K562 (cell line): ENCODE results near the gene DIP2B. TPM values are rescaled to one million over a fixed set of nuclear protein-coding genes. Genes with fewer than 3 reads are reported as not detected.

Source experiments
- CC2D1A ChIP-seq: fragments of 450-650 bp; IDR thresholded peaks from 2 replicates; pipeline ENCODE4 v1.6.1; 2017; ENCODE audit warnings: mild to moderate bottlenecking
- ETV5 ChIP-seq: sonication (generic); formaldehyde crosslinking; IDR thresholded peaks from 2 replicates; pipeline ENCODE4 v1.4.0; 2020; ENCODE audit warnings: low read depth, mild to moderate bottlenecking, missing genetic modification reagents
- FOXK2 ChIP-seq, 2 experiments: fragments of 450-650 bp; IDR thresholded peaks in 1 of 2; conservative IDR thresholded peaks in 1 of 2; 2 replicates each; pipeline ENCODE4 v1.6.1; 2016; ENCODE audit warnings: low read depth in 2 of 2, mild to moderate bottlenecking in 1 of 2
- HNRNPUL1 ChIP-seq: fragments of 200-400 bp; formaldehyde crosslinking; IDR thresholded peaks from 2 replicates; pipeline ENCODE4 v1.6.1; 2017; ENCODE audit warnings: low read length
- IFI16 ChIP-seq: fragments of 250-450 bp; sonication (Bioruptor Pico); IDR thresholded peaks from 2 replicates; pipeline ENCODE4 v2.1.2; 2022; ENCODE audit warnings: mild to moderate bottlenecking, inconsistent platforms
- KLF16 ChIP-seq: IDR thresholded peaks from 2 replicates; pipeline ENCODE4 v1.6.1; 2016; ENCODE audit warnings: antibody characterized with exemption
- MYC ChIP-seq, 2 experiments: fragments of 250-450 bp in 1 of 2; sonication (Bioruptor Pico) in 1 of 2; IDR thresholded peaks; 2 replicates each; pipeline versions ENCODE4 v1.5.1 to v1.6.1; 2012 to 2021; ENCODE audit warnings: low read depth in 2 of 2, borderline replicate concordance in 1 of 2, improper control_type of control experiment in 1 of 2, low read length in 1 of 2, mild to moderate bottlenecking in 1 of 2, moderate library complexity in 1 of 2
- NFIC ChIP-seq: fragments of 450-650 bp; IDR thresholded peaks from 2 replicates; pipeline ENCODE4 v1.6.1; 2017; ENCODE audit warnings: mild to moderate bottlenecking, inconsistent platforms
- RBBP5 ChIP-seq: fragments of 200-600 bp; sonication (generic); IDR thresholded peaks from 2 replicates; pipeline ENCODE4 v1.6.1; 2012; ENCODE audit warnings: borderline replicate concordance, mild to moderate bottlenecking, low read length, control low read depth, inconsistent platforms; ENCODE audit not compliant: insufficient read depth, poor library complexity, severe bottlenecking
- SAP30 ChIP-seq: fragments of 200-600 bp; sonication (generic); IDR thresholded peaks from 2 replicates; pipeline ENCODE4 v1.6.1; 2012; ENCODE audit warnings: borderline replicate concordance, low read depth, mild to moderate bottlenecking, moderate library complexity, low read length, control low read depth, inconsistent platforms; ENCODE audit not compliant: insufficient read depth, poor library complexity, severe bottlenecking
- TAF7 ChIP-seq: fragments of 450-650 bp; IDR thresholded peaks from 2 replicates; pipeline ENCODE4 v1.6.1; 2016; ENCODE audit warnings: missing genetic modification characterization, missing compliant biosample characterization
- TBP ChIP-seq: optimal IDR thresholded peaks from 2 replicates; pipeline ENCODE3; 2011; ENCODE audit warnings: low read depth, low read length, improper control_type of control experiment
- ZNF507 ChIP-seq: conservative IDR thresholded peaks from 2 replicates; pipeline ENCODE4 v1.6.1; 2017; ENCODE audit warnings: missing genetic modification characterization, missing compliant biosample characterization
- polyA plus RNA-seq, 8 experiments: library from polyadenylated mRNA; depleted of rRNA in 4 of 8; stranded (reverse) in 5 of 8; unstranded in 3 of 8; fragments of >200 nt; fragmentation: Nextera tagmentation in 2 of 8; fragmentation: Illumina TruSeq in 1 of 8; extraction: Ambion mirVana in 2 of 8; extraction: Trizol in 1 of 8; gene quantifications; 2 replicates each; pipeline versions ENCODE4 v1.2.1 to v1.2.3, GENCODE V29; 2011 to 2014; ENCODE audit warnings: inconsistent platforms in 1 of 8, missing spikeins in 1 of 8
- total RNA-seq, 7 experiments: library from RNA; depleted of rRNA in 6 of 7; stranded (reverse); fragments of >200 nt in 6 of 7; fragmentation: Illumina TruSeq in 2 of 7; extraction: Trizol in 2 of 7; gene quantifications; 2 replicates each; pipeline versions ENCODE4 v1.2.1 to v1.2.3, GENCODE V29; 2011 to 2021; ENCODE audit warnings: low replicate concordance in 1 of 7
- TF ChIP-seq, protein P1 (sequence below): sonication (generic); formaldehyde crosslinking; IDR thresholded peaks from 2 replicates; pipeline ENCODE4 v1.8.1; 2023; ENCODE audit warnings: mild to moderate bottlenecking, missing genetic modification reagents, moderate library complexity
- TF ChIP-seq, protein P2 (sequence below): fragments of 450-650 bp; formaldehyde crosslinking; IDR thresholded peaks from 2 replicates; pipeline ENCODE4 v1.4.0; 2020; ENCODE audit warnings: mild to moderate bottlenecking, mixed read lengths
- TF ChIP-seq, protein P3 (sequence below): sonication (generic); formaldehyde crosslinking; IDR thresholded peaks from 2 replicates; pipeline ENCODE4 v1.8.0; 2022; ENCODE audit warnings: missing genetic modification reagents, mild to moderate bottlenecking, borderline replicate concordance
- TF ChIP-seq, protein P4 (sequence below): sonication (generic); formaldehyde crosslinking; IDR thresholded peaks from 2 replicates; pipeline ENCODE4 v1.5.0; 2020; ENCODE audit warnings: missing genetic modification reagents
- TF ChIP-seq, protein P5 (sequence below): sonication (generic); formaldehyde crosslinking; IDR thresholded peaks from 2 replicates; pipeline ENCODE4 v1.4.0; 2020; ENCODE audit warnings: mild to moderate bottlenecking, missing genetic modification reagents

The DIP2B gene
- total and polyA plus RNA-seq, 9 of the 15 experiments (the other 6 are each of a cell fraction or from before 2014, with no cell fraction given) = 4.6 to 26.1 (median 18.8) TPM

DNA sequence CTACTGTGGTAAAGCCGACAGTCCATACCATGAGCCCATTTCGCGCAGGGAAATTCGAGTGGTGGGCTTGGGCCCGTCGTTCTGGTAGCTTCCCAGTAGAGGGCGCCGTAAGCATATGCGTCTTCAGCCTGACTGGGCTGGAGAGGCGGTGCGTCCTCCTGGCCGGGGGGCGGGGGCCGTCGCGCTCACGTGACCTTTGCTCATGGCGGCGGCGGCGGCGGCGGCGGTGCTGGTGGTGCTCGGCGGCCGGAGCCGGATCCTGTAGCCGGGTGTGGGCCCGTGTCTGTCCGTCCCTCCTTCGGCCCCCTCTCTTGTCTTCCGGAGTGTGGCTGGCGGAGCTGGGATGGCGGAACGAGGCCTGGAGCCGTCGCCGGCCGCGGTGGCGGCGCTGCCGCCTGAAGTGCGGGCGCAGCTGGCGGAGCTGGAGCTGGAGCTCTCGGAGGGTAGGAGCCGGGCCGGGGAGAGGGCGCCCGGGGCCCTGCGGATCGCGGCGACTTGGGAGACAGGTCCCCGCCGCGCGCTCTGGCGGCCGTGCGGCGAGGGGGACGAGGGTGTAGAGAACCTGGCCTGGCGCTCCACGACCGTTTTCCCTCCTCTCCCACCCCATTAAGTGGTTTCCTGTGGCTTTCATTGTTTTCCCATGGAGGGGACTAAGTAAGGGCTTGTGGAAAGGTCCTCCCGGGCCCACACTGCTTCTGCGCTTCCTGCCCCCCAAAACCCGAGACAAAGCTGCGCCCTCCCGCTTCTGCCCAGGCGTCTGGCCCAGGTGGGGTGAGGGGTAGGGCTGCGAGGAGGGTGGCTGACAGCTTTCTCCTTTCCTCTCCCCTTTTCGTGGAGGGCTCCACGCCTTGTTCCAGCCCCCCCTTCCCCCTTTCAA lies at the start of gene DIP2B (continued):
- TF ChIP-seq, protein P1, sequence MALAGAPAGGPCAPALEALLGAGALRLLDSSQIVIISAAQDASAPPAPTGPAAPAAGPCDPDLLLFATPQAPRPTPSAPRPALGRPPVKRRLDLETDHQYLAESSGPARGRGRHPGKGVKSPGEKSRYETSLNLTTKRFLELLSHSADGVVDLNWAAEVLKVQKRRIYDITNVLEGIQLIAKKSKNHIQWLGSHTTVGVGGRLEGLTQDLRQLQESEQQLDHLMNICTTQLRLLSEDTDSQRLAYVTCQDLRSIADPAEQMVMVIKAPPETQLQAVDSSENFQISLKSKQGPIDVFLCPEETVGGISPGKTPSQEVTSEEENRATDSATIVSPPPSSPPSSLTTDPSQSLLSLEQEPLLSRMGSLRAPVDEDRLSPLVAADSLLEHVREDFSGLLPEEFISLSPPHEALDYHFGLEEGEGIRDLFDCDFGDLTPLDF (CRISPR knock-in tag) = 0 out of 2 replicates have a peak, but pooled peaks have one; percentile 32
- TF ChIP-seq MYC (IDR thresholded peaks at IDR 0.05; ENCODE audit: low read depth, low read length) (peak; percentile 24; the same call in 1 of the 2 replicates), MYC (CRISPR knock-in tag; IDR thresholded peaks at IDR 0.05; ENCODE audit: borderline replicate concordance, low read depth) (no peak), HNRNPUL1 (no peak), TBP (peak; percentile 71), RBBP5 (peak; percentile 85), IFI16 (CRISPR knock-in tag) (no peak), SAP30 (peak; percentile 22), NFIC (no peak; the same call in 1 of the 2 replicates), CC2D1A (peak; percentile 82; the same call in 1 of the 2 replicates), ETV5 (CRISPR knock-in tag) (peak; percentile 50), ZNF507 (tag) (no peak), FOXK2 (conservative IDR thresholded peaks at IDR 0.05 in 1 of 2, IDR thresholded peaks at IDR 0.05 in 1 of 2; ENCODE audit: low read depth in 2 of 2) (0 out of 4 replicates have a peak, but pooled peaks have one; percentile 37 to 54), KLF16 (peak; percentile 27), TAF7 (tag) (peak; percentile 33; the same call in 1 of the 2 replicates)
- TF ChIP-seq, protein P2, sequence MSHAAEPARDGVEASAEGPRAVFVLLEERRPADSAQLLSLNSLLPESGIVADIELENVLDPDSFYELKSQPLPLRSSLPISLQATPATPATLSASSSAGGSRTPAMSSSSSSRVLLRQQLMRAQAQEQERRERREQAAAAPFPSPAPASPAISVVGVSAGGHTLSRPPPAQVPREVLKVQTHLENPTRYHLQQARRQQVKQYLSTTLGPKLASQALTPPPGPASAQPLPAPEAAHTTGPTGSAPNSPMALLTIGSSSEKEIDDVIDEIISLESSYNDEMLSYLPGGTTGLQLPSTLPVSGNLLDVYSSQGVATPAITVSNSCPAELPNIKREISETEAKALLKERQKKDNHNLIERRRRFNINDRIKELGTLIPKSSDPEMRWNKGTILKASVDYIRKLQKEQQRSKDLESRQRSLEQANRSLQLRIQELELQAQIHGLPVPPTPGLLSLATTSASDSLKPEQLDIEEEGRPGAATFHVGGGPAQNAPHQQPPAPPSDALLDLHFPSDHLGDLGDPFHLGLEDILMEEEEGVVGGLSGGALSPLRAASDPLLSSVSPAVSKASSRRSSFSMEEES = peak; percentile 99
- TF ChIP-seq, protein P3, sequence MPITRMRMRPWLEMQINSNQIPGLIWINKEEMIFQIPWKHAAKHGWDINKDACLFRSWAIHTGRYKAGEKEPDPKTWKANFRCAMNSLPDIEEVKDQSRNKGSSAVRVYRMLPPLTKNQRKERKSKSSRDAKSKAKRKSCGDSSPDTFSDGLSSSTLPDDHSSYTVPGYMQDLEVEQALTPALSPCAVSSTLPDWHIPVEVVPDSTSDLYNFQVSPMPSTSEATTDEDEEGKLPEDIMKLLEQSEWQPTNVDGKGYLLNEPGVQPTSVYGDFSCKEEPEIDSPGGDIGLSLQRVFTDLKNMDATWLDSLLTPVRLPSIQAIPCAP (CRISPR knock-in tag) = 0 out of 2 replicates have a peak, but pooled peaks have one; percentile 21
- TF ChIP-seq, protein P4, sequence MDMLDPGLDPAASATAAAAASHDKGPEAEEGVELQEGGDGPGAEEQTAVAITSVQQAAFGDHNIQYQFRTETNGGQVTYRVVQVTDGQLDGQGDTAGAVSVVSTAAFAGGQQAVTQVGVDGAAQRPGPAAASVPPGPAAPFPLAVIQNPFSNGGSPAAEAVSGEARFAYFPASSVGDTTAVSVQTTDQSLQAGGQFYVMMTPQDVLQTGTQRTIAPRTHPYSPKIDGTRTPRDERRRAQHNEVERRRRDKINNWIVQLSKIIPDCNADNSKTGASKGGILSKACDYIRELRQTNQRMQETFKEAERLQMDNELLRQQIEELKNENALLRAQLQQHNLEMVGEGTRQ = peak; percentile 95
- TF ChIP-seq, protein P5, sequence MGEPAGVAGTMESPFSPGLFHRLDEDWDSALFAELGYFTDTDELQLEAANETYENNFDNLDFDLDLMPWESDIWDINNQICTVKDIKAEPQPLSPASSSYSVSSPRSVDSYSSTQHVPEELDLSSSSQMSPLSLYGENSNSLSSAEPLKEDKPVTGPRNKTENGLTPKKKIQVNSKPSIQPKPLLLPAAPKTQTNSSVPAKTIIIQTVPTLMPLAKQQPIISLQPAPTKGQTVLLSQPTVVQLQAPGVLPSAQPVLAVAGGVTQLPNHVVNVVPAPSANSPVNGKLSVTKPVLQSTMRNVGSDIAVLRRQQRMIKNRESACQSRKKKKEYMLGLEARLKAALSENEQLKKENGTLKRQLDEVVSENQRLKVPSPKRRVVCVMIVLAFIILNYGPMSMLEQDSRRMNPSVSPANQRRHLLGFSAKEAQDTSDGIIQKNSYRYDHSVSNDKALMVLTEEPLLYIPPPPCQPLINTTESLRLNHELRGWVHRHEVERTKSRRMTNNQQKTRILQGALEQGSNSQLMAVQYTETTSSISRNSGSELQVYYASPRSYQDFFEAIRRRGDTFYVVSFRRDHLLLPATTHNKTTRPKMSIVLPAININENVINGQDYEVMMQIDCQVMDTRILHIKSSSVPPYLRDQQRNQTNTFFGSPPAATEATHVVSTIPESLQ (CRISPR knock-in tag) = no peak
